CD4-positive, alpha-beta T cell treated with Interleukin-6 for 4 hours (primary cell): Measurements from ENCODE around the gene CPPED1.
"Not testable (repeated sequence)": the region's sequence is repeated elsewhere in the genome, so short reads cannot be mapped to it uniquely, and the experiment has no call there.

Experiments
- DNase-seq: peaks from one replicate; pipeline ENCODE4 v3.0.0-alpha.2; 2020; ENCODE audit warnings: mixed read lengths

Gene CPPED1

GRCh38 chr16:12766208-12766607, 37.5 kb downstream of the CPPED1 start:
- not testable (repeated sequence) for DNase-seq

GRCh38 chr16:12764813-12765488, 38.7 kb downstream of the CPPED1 start:
- DNase-seq, result no peak

GRCh38 chr16:12763517-12763916, 40.2 kb downstream of the CPPED1 start:
- no peak for DNase-seq

- no peak for DNase-seq
These were observed 42.7 kb downstream of the CPPED1 start for GRCh38 chr16:12760819-12761611.

- DNase-seq, result no peak
These were observed 44.8 kb downstream of the CPPED1 start for GRCh38 chr16:12758670-12759558.

GRCh38 chr16:12758031-12758669, 45.5 kb downstream of the CPPED1 start:
- no peak for DNase-seq

GRCh38 chr16:12757546-12757945, 46.1 kb downstream of the CPPED1 start:
- no peak for DNase-seq

- no peak for DNase-seq
These were observed 48.7 kb downstream of the CPPED1 start for GRCh38 chr16:12754824-12755543.

GRCh38 chr16:12753203-12754023, 50.3 kb downstream of the CPPED1 start:
- no peak for DNase-seq

- DNase-seq, result no peak
These were observed 51.5 kb downstream of the CPPED1 start for GRCh38 chr16:12752159-12752558.

GRCh38 chr16:12750554-12750918, 53.2 kb downstream of the CPPED1 start:
- no peak for DNase-seq

GRCh38 chr16:12749076-12749475, 54.6 kb downstream of the CPPED1 start:
- DNase-seq, result no peak

- DNase-seq, result no peak
These were observed 55.9 kb downstream of the CPPED1 start for GRCh38 chr16:12747827-12748226.

GRCh38 chr16:12747261-12747660, 56.4 kb downstream of the CPPED1 start:
- DNase-seq, result no peak

- no peak for DNase-seq
These were observed 58.8 kb downstream of the CPPED1 start for GRCh38 chr16:12744860-12745259.

GRCh38 chr16:12742741-12743140, 60.9 kb downstream of the CPPED1 start:
- DNase-seq, result no peak

GRCh38 chr16:12740986-12741610, 62.6 kb downstream of the CPPED1 start:
- DNase-seq, result no peak

GRCh38 chr16:12739738-12740137, 63.9 kb downstream of the CPPED1 start:
- DNase-seq, result no peak

GRCh38 chr16:12737563-12737962, 66.1 kb downstream of the CPPED1 start:
- DNase-seq, result no peak

GRCh38 chr16:12735805-12736204, 67.9 kb downstream of the CPPED1 start:
- DNase-seq, result no peak

GRCh38 chr16:12732600-12732999, 71.1 kb downstream of the CPPED1 start:
- no peak for DNase-seq
